Caki2 (cell line): ENCODE data around the gene LRRC73. TPM values are rescaled to one million over a fixed set of nuclear protein-coding genes. Genes with fewer than 3 reads are reported as not detected.
"Not testable (repeated sequence)": the region's sequence is repeated elsewhere in the genome, so short reads cannot be mapped to it uniquely, and the experiment has no call there.

Experiments
- DNase-seq: peaks from one replicate; pipeline ENCODE4 v3.0.0-alpha.2; 2015; ENCODE audit warnings: low read depth
- in situ Hi-C: cut with HindIII; loops from 2 replicates; pipeline ENCODE4 v1.10.0; 2016; ENCODE audit warnings: low sequenced_read_pairs, low pct_unique_long_range_greater_than_20kb, mixed read lengths
- total RNA-seq: library from RNA; depleted of rRNA; stranded (reverse); fragments of >200 nt; shearing (Covaris generic); gene quantifications from 2 replicates; pipeline ENCODE4 v1.2.3, GENCODE V29; 2014; ENCODE audit warnings: low replicate concordance; rRNA removed

Gene LRRC73
- total RNA-seq, 1 experiment from 2014 or later = 0.20 TPM

GRCh38 chr6:43472515-43472914 is 37.6 kb downstream of the LRRC73 start:
- in situ Hi-C loops = no loop called here
- no peak for DNase-seq

DNA sequence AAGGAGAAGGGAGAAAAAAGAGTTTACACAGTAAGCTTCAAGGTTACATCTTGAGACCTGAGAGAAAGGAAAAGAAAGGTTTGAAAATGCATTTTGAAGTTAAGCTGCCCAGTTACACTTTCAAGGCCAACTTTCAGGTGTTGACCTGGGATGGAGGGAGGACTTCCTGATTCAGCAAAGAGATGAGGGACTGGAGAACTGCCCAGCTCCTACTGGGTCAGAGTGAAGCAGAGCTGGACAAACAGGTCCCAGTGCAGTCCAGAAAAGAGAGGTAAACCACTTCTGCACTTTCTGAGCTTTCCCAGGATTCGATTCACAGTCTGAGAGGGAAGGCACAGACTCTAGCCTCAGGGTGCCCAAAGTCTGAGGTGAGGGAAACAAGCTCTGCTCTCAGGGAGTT is 38.7 kb downstream of the LRRC73 start:
- in situ Hi-C loops = no loop called here

DNA sequence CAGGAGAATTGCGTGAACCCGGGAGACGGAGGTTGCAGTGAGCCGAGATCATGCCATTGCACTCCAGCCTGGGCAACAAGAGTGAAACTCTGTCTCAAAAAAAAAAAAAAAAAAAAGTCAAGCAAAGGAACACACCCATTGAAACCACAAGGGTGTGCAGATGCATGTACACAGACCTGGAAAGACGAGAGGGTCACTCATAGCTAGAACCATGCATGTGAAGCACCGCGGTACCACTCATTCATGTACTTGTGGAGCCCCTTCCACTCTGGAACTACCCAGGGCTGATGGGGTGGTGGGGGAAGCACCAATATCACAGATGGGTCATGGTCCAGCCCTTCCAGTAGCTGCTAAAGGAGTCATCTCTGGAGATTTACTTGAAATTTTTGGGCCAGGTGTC is 40.2 kb downstream of the LRRC73 start:
- no peak for DNase-seq
- in situ Hi-C loops = no loop called here

More for the DNA sequence above, 38.7 kb downstream of the LRRC73 start:
- no peak for DNase-seq

DNA sequence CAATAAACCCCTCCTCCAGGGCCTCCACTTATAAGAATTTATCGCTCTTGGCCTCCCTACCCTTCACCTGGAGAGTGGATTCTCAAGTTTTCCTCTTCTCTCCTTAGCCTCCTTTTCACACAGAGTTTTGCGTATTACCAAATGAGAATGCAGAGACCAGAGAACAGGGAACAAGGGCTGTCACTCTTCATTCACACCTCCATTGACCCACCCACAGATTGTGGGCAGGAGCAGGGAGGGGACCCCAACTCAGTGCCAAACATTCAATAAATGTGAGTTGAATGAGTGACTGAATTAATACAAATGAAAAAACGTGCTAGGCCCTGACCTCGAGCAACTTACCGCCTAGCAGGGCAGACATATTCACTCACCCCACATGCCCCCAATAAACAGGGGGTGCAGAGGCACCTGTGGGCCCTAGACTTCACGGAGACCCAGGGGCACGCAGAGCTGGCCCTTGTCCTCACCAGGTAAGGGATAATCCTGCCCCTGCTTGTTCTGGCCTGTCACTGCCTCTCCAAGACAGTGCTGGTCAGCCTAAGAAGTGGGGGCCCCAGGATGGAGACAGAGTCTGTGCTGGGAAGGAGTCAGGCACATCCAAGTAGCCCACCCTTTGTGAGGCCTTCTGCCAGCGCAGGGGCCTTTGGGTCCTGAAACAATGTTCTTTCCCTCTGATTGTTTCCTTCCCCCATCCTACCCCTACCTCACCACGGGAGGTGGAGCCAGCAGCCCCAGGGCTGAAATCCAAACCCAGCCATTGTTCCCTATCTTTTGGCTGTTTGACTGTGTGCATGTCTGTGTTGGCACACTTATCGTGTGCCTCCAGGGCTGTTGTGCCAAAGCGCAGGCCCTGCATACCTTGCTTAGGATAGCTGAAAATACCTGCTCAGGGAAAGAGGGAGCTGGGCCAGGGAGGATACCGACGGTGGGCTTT is 41.1 kb downstream of the LRRC73 start:
- no peak for DNase-seq
- in situ Hi-C loops = no loop called here

GRCh38 chr6:43468240-43468639 is 41.9 kb downstream of the LRRC73 start:
- in situ Hi-C loops = no loop called here
- DNase-seq = no peak

DNA sequence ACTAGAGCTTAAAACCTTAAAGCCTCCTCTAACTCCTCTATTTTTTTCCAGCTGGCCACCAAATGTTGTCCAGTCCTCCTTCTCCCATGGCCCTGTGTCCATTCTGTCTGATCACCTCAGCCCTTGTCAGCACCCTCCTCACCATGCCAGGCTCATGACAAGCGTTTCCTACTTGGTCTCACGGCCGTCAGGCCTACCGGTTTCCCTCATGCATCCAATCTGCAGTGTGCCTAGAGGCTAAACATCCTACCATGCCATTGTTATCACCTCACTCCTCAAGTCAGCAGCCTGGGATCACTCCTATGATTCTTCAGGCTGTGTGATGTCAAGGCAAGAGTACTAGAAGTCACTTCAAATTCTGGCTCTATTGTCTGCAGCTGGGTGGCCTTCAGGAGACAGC is 42.4 kb downstream of the LRRC73 start:
- no peak for DNase-seq
- in situ Hi-C loops = no loop called here

DNA sequence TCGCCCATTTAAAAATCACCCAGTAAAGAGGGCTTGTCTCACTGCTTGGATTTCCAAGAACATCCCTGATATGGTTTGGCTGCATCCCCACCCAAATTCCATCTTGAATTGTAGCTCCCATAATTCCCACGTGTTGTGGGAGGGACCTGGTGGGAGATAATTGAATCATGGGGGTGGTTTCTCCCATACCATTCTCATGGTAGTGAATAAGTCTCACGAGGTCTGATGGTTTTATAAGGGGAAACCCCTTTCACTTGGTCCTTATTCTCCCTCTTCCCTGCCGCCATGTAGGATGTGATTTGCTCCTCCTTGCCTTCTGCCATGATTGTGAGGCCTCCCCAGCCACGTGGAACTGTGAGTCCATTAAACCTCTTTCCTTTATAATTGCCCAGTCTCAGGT is 42.9 kb downstream of the LRRC73 start:
- in situ Hi-C loops, DNase-seq: not testable (repeated sequence)

DNA sequence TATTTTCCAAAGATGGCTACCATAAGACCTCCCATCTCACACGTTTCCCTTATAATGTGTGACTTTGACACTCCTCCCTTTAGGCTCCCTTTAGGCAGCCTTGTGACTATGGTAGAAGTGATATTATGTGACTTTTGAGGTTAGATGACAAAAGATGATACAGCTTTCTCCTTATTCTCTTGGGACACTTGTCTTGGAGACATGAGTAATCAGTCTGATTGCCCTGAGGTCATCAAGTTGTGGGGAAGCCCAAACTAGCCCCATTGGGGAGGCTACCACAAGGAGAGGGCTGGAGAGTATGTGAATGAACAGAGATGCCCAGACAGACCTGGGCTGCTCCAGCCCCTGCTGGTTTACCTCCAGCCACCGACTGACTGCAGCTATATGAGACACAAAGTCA is 44.2 kb downstream of the LRRC73 start:
- in situ Hi-C loops = no loop called here
- DNase-seq = no peak

GRCh38 chr6:43464337-43464736 is 45.8 kb downstream of the LRRC73 start:
- in situ Hi-C loops = no loop called here
- DNase-seq = no peak

DNA sequence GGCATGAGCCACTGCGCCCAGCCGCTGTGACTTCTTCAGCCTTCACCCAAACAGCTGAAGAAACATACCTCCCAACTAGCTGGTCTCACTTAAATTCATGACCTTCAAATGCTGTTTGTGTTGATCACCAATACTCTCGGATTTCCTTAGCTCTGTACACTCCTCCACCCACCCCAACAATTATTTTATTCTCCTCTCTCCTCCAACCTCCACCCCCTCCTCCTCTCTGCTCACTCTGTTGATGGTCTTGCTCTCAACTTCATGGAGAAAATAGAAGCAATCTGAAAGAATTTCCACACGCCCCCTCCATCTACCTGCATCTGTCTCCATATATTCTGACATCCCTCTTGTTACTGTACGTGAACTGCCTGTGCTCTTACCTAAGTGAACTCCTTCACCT is 48.2 kb downstream of the LRRC73 start:
- in situ Hi-C loops = no loop called here
- DNase-seq = no peak

GRCh38 chr6:43460032-43460431 is 50.1 kb downstream of the LRRC73 start:
- DNase-seq = no peak
- in situ Hi-C loops = no loop called here

GRCh38 chr6:43459535-43459934 is 50.6 kb downstream of the LRRC73 start:
- DNase-seq = no peak
- in situ Hi-C loops = no loop called here

- in situ Hi-C loops, DNase-seq: not testable (repeated sequence)
Observed at GRCh38 chr6:43458154-43458553, 52.0 kb downstream of the LRRC73 start.

DNA sequence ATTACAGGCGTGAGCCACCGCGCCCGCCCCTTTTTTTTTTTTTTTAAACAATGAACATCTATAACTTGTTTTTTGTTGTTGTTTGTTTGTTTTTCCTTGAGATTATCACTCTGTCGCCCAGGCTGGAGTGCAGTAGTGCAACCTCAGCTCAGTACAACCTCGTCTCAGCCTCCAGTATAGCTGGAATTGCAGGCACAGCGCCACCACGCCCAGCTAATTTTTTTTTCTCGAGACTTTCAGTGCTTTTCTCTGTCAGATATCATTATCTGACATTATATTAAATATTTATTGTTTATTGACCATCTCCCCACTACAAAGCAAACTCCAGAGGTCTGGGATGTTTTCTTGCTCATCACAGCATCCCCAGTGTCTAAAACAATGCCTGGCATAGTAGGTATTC is 52.5 kb downstream of the LRRC73 start:
- DNase-seq = no peak
- in situ Hi-C loops = no loop called here

Other genes starting within 250 kb of the LRRC73 start
- gene SLC22A7, start 212.1 kb downstream of the LRRC73 start, total RNA-seq = not detected in 2 replicates
- gene CRIP3, start 201.5 kb downstream of the LRRC73 start, total RNA-seq = not detected in 2 replicates
- gene ZNF318, start 140.7 kb downstream of the LRRC73 start, total RNA-seq = 1.6 and 4.3 TPM in 2 replicates
- 4.0 and 4.5 TPM in 2 replicates for gene ABCC10, start 82.8 kb downstream of the LRRC73 start, total RNA-seq
- gene DLK2, start 54.8 kb downstream of the LRRC73 start, total RNA-seq = 0.07 TPM in 1 of 2 replicates, not detected in the other
- 20.2 and 22.7 TPM in 2 replicates for gene TJAP1, start 32.8 kb downstream of the LRRC73 start, total RNA-seq
- gene YIPF3, start 6.6 kb upstream of the LRRC73 start, total RNA-seq = 101 and 127 TPM in 2 replicates
- gene POLR1C, start 6.7 kb upstream of the LRRC73 start, total RNA-seq = 49.0 and 53.9 TPM in 2 replicates
- 28.3 and 39.2 TPM in 2 replicates for gene XPO5, start 65.7 kb upstream of the LRRC73 start, total RNA-seq
- 23.5 and 39.0 TPM in 2 replicates for gene POLH, start 65.8 kb upstream of the LRRC73 start, total RNA-seq
- 51.0 and 56.5 TPM in 2 replicates for gene GTPBP2, start 118.9 kb upstream of the LRRC73 start, total RNA-seq
- 39.1 and 46.7 TPM in 2 replicates for gene MAD2L1BP, start 125.5 kb upstream of the LRRC73 start, total RNA-seq
- gene RSPH9, start 134.7 kb upstream of the LRRC73 start, total RNA-seq = not detected in 2 replicates
- 92.4 and 125 TPM in 2 replicates for gene MRPS18A, start 177.4 kb upstream of the LRRC73 start, total RNA-seq